GM06990 (cell line): ENCODE data around the gene PLEKHA1.

Source experiments
- DNase-seq: peaks from one replicate; pipeline ENCODE4 v3.0.0-alpha.2; 2011; ENCODE audit not compliant: insufficient read length; ENCODE audit errors: extremely low read depth
- H3K27me3 ChIP-seq: replicated peaks from 2 replicates; pipeline ENCODE4 v1.6.0; 2011; ENCODE audit warnings: low read length; ENCODE audit not compliant: control insufficient read depth, insufficient read depth
- H3K36me3 ChIP-seq: 2 replicates; pipeline ENCODE4 v1.5.1; 2011; ENCODE audit warnings: low read length; ENCODE audit not compliant: control insufficient read depth, insufficient read depth
- H3K4me3 ChIP-seq: replicated peaks from 2 replicates; pipeline ENCODE4 v1.5.1; 2011; ENCODE audit warnings: low read depth, mild to moderate bottlenecking, control low read depth, low read length
- TF ChIP-seq, protein P1 (sequence below): IDR thresholded peaks from 2 replicates; pipeline ENCODE4 v1.5.1; 2011; ENCODE audit warnings: low read length, control low read depth, mild to moderate bottlenecking, inconsistent platforms; ENCODE audit not compliant: insufficient read depth, poor library complexity, severe bottlenecking

The PLEKHA1 gene

DNA sequence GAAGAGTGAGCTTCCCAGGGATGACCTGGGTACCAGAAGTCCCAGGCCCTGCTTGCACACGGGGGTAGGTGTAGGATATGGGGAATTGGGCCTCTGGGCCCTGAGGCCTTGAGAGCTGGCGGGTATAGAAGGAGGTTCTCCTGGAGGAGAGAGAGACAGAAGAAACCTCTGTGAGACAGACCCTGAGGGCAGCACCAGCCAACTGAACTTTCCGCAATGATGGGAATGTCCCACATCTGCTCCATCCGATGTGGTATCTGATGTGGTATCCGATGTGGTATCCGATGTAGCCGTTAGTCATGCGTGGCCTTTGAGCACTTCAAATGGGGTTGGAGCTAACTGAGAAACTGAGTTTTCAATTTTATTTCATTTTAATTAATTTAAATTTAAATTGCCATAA, 30.6 kb upstream of the PLEKHA1 start:
- TF ChIP-seq, protein P1, sequence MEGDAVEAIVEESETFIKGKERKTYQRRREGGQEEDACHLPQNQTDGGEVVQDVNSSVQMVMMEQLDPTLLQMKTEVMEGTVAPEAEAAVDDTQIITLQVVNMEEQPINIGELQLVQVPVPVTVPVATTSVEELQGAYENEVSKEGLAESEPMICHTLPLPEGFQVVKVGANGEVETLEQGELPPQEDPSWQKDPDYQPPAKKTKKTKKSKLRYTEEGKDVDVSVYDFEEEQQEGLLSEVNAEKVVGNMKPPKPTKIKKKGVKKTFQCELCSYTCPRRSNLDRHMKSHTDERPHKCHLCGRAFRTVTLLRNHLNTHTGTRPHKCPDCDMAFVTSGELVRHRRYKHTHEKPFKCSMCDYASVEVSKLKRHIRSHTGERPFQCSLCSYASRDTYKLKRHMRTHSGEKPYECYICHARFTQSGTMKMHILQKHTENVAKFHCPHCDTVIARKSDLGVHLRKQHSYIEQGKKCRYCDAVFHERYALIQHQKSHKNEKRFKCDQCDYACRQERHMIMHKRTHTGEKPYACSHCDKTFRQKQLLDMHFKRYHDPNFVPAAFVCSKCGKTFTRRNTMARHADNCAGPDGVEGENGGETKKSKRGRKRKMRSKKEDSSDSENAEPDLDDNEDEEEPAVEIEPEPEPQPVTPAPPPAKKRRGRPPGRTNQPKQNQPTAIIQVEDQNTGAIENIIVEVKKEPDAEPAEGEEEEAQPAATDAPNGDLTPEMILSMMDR: no peak
- Histone ChIP-seq H3K36me3 (no peaks in the 10 kb centered on the region), H3K4me3 (no peak overlapping the region), H3K27me3 (no peaks in the 10 kb centered on the region)
- no peak for DNase-seq

DNA sequence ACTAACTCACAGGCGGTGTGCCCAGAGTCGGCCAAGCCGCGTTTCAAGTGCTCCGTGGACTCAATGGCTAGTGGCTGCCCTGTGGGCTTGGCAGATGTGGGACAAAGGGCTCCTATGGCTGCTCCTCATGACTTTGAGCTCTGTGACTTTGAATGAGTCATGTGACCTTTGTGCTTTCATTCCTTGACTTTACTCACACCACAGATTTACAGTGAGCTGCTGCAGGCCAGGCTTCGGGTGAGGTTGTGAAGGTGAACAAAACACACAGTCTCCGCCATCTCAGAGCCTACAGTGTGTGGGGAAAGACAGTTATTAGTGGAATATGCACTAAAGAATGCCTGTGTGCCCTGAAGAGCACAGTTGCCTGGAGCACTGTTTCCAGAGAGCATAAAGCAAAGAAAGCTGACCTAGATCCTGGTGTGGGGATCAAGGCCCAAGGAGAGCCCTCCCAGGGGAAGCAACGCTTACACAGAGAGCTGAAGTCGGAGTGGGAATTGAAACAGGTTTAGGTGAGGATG, 29.7 kb upstream of the PLEKHA1 start:
- DNase-seq: no peak
- no peaks in the 10 kb centered on the region for H3K36me3 ChIP-seq
- no peak overlapping the region for H3K4me3 ChIP-seq
- no peaks in the 10 kb centered on the region for H3K27me3 ChIP-seq
- TF ChIP-seq, protein P1: no peak

DNA sequence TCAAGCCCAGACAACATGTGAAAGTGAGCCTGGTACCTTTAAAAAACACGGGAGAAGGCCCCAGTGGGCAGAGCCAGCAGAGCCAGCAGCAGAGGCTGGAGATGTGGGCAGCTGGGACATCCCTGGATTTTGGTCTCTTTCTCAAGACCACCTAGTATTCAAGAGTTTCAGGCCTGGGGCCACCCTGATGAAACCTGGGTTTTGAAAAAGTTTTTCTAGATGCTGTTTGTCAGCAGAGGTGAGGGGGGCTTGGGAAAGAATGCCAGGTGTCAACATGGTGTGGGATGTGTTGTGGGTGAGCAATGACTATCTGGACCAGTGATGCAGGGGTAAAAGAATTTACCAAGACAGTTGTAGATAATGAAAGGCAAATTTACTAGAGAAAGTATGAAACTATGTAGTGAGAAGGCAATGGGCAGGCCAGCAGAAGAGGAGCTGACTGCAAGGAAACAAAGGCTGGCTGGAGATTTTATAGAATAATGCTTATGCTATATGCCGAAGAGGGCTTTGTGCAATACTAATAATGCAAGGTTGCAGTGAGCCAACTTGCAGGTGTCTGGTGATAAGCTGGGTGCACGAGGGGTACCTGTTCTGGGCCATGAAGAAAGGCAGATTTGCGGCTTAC, 28.1 kb upstream of the PLEKHA1 start:
- Histone ChIP-seq H3K27me3 (no peaks in the 10 kb centered on the region; the same call in 1 of the 2 replicates), H3K4me3 (no peak overlapping the region), H3K36me3 (no peaks in the 10 kb centered on the region)
- DNase-seq: no peak
- TF ChIP-seq, protein P1: no peak

DNA sequence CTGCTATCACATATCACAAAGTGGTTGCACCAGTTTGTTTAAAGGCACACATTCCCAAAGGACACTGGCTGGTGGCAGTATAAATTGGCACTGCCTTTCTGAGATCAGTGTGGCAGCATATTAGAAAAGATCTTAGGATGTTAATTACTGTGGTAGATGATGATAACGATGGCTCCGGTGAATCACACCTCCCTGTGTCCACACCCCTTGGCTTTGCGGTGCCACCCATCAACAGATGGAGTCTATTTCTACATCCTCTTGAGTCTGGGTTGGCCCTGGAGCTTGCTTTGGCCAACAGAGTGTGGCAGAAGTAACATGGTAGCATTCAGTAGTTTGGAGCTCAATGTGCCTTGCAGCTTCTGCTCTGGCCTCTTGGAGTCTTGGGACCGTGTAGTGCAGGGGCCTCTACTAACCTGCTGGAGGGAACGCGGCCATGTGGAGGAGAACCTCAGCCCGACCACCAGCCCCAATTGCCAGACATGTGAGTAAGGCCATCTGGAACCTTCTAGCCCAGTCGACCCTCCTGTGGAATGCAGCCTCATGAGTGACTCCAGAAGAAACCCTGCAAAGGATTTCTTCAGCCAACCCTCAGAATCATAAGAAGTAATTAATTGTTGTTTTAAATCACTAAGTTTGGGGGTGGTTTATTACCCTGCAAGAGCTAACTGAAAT, 27.2 kb upstream of the PLEKHA1 start:
- TF ChIP-seq, protein P1: no peak
- no peaks in the 10 kb centered on the region; the same call in 1 of the 2 replicates for H3K27me3 ChIP-seq
- no peak for DNase-seq
- no peak overlapping the region for H3K4me3 ChIP-seq
- no peaks in the 10 kb centered on the region for H3K36me3 ChIP-seq

DNA sequence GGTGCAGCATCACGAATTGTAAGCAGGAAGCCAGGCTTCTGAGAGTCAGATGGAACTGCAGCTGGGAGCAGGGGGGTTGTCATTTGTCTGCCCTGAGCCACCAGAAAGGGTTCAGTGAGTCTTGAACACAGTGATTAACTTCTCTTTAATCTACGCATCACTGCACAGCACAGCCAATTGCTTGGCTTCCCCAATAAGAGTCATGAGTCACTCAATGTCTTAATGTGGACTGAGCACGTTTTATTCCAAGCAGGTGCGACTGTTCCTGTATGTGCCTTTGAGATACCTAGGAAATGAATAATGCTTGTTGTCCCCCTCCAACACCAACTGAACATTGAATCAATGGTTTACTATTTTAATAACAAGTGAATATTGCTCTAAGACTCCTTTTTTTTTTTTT, 26.0 kb upstream of the PLEKHA1 start:
- H3K27me3 ChIP-seq: no peaks in the 10 kb centered on the region; the same call in none of the 2 replicates
- DNase-seq: no peak
- TF ChIP-seq, protein P1: no peak
- no peak overlapping the region for H3K4me3 ChIP-seq
- no peaks in the 10 kb centered on the region for H3K36me3 ChIP-seq
